ENCODE data around the gene KCNQ1.

DNA sequence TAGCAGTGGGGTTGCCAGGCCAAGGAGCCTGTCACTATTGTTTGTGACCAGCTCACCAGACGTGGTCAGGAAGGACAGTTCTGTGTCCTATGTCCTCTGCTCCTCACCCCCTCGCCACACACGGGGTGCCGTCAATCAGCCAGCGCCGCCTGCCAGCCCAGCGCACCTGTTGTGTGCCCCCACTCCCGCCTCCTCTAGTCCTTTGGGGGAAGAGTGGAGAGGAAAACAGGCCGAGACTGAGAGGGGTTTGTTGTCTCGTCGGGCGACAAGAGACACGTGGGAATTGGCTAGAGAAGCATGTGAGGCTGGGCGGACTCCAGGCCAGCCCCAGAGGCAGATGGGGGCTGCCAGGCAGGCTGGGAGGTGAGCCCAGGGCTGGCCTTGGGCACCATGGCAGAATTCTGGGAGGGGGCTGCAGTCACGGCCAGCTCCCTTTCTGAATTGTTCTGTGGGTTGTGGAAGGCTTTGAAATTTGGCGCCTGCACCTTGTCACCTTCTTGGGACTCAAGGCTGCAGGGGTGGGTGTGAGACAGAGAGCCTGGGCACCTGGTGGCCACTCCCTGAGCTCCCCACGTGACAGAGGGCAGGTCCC, 258.1 kb downstream of the KCNQ1 start:
- no peak for TF ChIP-seq CTCF (conservative IDR thresholded peaks at IDR 0.05)
- no peak for TF ChIP-seq EZH2 (IDR thresholded peaks at IDR 0.05; ENCODE audit: low read depth)
